PC-9 (cell line): ENCODE data around the gene EHD2.

ENCODE experiments used
- EZH2 ChIP-seq: fragments of 200-600 bp; sonication (generic); IDR thresholded peaks from 2 replicates; pipeline ENCODE4 v1.8.0; 2017; ENCODE audit warnings: antibody characterized with exemption, low read depth
- TF ChIP-seq, protein P1 (sequence below): fragments of 200-600 bp; sonication (generic); conservative IDR thresholded peaks from 2 replicates; pipeline ENCODE4 v1.6.1; 2017; ENCODE audit warnings: mixed run types, antibody characterized with exemption, mild to moderate bottlenecking, moderate library complexity

DNA sequence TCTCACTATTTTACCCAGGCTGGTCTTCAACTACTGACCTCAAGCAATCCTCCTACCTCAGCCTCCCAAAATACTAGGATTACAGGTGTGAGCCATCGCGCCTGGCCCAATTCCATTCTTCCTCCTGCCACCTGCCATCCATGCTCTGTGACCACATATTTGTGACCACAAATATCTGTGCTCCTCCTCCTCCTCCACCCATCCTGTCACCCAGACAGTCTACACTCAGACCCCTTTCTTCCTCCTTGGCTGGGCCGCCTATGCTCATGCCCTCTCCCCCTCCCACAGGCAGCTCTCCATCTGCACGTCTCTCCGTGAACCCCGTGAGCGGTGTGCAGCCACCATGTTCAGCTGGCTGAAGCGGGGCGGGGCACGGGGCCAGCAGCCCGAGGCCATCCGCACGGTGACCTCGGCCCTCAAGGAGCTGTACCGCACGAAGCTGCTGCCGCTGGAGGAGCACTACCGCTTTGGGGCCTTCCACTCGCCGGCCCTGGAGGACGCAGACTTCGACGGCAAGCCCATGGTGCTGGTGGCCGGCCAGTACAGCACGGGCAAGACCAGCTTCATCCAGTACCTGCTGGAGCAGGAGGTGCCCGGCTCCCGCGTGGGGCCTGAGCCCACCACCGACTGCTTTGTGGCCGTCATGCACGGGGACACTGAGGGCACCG lies 3.2 kb downstream of the EHD2 start:
- TF ChIP-seq, protein P1, sequence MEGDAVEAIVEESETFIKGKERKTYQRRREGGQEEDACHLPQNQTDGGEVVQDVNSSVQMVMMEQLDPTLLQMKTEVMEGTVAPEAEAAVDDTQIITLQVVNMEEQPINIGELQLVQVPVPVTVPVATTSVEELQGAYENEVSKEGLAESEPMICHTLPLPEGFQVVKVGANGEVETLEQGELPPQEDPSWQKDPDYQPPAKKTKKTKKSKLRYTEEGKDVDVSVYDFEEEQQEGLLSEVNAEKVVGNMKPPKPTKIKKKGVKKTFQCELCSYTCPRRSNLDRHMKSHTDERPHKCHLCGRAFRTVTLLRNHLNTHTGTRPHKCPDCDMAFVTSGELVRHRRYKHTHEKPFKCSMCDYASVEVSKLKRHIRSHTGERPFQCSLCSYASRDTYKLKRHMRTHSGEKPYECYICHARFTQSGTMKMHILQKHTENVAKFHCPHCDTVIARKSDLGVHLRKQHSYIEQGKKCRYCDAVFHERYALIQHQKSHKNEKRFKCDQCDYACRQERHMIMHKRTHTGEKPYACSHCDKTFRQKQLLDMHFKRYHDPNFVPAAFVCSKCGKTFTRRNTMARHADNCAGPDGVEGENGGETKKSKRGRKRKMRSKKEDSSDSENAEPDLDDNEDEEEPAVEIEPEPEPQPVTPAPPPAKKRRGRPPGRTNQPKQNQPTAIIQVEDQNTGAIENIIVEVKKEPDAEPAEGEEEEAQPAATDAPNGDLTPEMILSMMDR: no peak
- TF ChIP-seq EZH2: no peak
